Stimulated activated CD8-positive, alpha-beta memory T cell treated with anti-CD3 and anti-CD28 coated beads, Interleukin-2, amount 100 ng/mL, for 48 hours (primary cell): Measurements from ENCODE around the gene POLR1D.

ENCODE experiments used
- DNase-seq, 2 donors: peaks; one replicate each; pipeline ENCODE4 v3.0.0-alpha.2; 2020; ENCODE audit warnings: low read depth in 2 of 2

Gene POLR1D

GRCh38 chr13:27638521-27638920, 16.8 kb downstream of the POLR1D start:
- DNase-seq = no peak

DNA sequence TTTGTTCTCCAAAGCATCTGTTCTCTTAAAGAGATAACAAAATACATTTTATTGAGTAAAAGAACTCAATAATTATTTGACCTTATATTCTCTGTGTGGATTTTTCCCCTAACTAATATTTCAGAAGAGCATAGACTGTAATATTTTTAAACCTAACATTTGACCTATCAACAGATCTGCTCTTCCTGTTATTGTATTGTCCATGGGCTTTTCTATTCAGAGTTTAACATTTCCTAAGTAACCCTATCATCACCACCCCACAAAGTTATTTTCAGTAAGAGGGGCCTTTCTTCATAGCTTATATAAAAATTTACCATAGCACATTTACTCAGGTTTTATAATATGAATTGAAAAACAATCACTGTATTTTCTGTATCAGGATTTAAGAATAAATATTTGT, 17.5 kb downstream of the POLR1D start:
- DNase-seq = no peak

DNA sequence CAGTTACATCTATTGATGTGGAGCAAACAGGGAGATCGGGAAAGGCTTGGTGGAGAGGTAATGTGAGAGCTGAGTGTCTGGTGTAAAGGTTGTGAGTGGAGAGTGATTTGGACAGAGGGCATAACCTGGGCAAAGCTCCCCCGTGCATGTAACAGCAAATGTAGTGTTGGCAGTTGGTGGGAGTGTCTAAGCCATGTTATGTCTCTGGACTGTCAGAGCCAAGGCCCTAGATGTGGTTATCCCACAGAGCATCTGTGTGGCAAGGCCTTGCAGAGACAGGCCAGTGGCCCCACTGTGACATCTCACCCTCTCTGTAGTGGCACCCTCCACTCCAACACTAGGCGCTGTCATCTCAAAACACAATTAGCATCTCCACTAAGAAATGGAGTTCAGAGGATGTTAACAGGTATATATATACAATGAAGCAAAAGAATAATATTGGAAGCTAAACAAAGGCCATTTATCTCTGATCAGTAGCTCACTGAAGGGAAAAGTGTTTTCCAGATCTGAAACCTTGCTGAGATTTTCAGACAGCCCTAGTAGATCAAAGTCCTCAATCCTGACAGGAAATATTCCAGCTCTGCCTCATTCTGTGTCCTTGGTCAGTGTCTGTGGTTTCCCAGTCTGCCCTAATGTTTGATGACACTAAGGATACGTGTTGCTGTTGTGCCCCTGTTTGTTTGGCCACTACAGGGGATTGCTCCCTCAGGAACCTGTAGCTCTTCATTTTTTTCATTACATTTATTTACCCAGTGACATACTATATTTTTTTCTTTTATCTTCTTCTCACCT, 20.2 kb downstream of the POLR1D start:
- DNase-seq = no peak

DNA sequence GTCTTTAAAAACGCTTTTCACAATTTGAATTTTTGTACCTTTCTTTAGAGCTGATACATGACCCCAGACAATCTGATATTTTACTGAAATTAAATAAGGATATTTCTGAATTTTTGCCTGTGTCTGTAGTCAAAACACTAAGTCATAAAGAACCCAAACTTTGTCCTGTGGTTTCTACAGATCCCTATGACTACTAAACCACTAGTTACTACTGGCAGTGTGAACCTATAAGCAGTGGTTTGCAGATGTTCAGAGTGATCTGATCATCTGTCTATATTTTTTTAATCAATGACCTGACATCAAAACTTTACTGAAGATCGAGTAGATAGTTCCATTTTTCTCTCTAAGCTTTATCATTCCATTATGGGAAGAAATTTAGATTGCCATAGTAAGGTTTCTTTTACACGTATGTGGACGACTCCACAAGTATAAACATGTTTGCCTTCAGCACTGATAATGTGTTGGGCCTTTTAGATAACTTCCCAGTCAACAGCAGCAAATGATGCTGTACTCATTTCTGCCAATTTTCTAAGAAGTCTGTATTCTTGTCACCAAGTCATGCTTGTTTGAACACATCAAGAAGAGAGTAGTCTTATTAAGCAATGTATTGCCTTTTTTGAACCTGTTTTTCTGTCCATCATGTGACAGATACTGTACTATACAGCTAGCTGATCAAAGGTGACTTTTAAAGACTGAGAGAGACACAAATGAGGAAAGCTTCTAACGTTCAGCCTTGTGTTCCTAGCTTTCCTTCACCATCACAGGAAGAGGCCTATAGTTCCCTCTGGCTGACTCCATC, 21.8 kb downstream of the POLR1D start:
- no peak for DNase-seq

DNA sequence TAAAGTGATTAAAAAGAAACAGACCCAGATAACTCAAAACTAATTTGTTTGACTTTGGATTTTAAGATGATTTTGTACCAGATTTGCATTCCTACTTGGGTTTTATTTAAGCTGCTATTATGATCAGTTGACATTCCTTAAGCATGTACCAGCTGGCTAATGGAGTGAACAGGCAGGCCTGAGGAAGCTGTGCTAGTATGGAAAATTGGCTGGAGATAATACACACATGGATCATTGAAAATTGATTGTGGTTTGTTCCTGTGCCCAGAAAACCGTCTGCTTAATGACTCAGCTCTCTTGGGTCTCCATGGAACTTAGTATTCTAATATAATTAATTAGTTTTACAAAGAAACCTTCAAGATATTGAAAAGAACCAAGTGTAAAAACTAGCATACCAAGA, 22.6 kb downstream of the POLR1D start:
- DNase-seq = no peak

GRCh38 chr13:27650312-27650711, 28.6 kb downstream of the POLR1D start:
- no peak for DNase-seq

- DNase-seq = no peak
These were observed 32.4 kb downstream of the POLR1D start for GRCh38 chr13:27654059-27654458.

GRCh38 chr13:27654816-27655215, 33.1 kb downstream of the POLR1D start:
- DNase-seq = no peak

DNA sequence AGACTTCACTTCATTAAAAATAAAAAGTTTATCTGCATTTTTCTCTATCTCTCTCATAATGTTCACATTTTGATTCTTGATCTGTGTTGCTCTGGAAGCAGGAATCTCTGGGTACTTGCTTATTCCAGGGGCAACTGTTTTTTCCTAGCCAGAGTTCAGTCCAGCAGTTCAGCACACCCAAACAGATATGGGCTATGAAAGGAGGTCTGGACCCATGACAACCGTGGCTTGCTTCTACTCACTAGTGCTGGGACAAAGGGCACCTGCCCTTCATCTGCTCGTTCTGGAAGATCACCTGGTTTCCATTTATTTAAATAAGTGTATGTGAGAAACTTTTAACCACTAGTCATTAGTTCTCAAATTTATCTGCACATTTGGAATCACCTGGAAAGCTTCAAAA, 36.0 kb downstream of the POLR1D start:
- no peak for DNase-seq

GRCh38 chr13:27658546-27658945, 36.9 kb downstream of the POLR1D start:
- DNase-seq = no peak

DNA sequence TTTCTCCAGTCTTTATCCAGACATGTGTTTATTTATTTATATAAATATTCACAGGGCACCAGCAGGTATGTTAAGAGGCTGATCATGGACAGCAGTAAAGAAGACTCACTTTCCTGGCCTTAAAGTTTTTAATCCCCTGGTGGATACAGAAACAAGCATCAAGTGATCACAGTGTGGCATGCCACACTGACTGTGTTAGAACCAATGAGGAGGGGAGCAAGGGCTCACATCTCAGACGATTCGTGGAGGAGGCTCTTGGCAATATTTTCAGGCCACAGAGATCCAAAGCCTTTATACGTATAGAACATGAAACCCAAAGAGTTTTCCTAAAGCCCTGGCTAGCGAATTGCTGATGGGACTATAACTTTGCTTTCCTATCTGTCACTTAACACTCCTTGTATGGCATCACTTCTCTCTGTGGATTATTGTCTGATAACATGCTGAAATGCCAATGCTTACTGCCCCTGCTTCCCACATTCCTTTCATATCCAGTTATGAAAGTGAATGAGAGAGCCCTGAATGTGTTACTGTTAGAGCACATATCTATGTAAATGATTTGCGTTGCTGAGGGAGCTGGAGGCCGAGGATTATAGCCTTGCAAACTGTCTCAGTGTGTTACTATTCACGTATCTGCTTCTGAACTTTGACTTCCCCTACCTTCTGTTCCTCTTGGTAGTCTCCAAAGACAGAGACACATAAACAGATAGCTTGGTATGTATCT, 37.6 kb downstream of the POLR1D start:
- no peak for DNase-seq

DNA sequence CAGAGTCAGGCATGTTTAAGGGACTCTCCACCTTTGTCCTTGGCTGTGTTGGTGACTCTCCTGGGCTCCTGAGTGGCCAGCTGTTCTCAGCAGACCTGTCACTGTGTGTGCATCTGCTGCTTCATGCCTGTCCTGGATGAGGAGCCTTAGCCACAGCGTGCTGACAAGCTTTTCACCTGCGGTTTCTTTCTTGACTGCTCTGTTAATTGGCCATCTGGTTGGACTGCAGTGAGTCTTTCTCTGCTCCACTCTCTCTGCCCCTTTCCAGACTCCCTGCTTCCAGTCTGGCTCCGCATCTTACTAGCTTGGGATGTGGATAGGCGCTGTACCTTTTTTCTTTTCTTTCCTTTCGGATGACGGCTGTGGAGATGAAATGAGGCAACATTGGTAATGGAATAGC, 38.8 kb downstream of the POLR1D start:
- no peak for DNase-seq

GRCh38 chr13:27661017-27661416, 39.3 kb downstream of the POLR1D start:
- no peak for DNase-seq

DNA sequence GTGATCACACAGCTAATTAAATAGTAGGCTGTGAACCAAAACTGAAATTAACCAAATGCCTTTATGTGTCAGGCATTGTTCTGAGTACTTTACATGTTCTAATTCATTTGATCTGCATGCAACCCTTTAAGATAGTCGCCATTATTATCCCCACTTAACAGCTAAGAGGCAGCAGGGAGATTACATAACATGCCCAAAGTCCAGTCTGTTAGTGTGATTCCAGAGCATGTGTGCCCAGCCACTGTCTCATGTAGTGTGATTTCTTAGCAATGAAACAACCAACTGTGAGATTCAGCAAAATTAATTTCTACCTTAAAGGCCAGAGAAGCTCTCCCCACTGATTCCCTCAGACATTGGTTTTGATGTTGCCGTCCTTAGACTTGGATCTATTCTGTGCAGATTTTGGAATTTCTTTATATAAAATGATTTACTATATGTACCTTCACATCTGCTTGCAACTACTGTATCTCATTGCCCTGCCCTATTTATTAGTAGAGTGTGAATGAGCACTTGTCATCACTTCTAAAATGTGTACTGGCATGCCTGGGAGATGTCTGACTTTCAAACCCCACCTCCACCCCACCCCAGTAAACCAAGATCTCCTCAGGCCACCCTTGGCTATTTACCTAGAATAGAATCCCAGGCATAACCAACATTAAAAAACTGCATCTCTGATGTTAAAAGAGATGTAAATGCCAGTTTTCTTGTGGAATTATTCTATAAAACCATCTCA, 41.2 kb downstream of the POLR1D start:
- DNase-seq = no peak

GRCh38 chr13:27663947-27664346, 42.3 kb downstream of the POLR1D start:
- DNase-seq = no peak

- no peak for DNase-seq
These were observed 43.6 kb downstream of the POLR1D start for GRCh38 chr13:27665333-27665732.

GRCh38 chr13:27665761-27666160, 44.1 kb downstream of the POLR1D start:
- DNase-seq = no peak

GRCh38 chr13:27666951-27667350, 45.3 kb downstream of the POLR1D start:
- no peak for DNase-seq

GRCh38 chr13:27667946-27668345, 46.3 kb downstream of the POLR1D start:
- DNase-seq = no peak

GRCh38 chr13:27670861-27671260, 49.2 kb downstream of the POLR1D start:
- no peak for DNase-seq

DNA sequence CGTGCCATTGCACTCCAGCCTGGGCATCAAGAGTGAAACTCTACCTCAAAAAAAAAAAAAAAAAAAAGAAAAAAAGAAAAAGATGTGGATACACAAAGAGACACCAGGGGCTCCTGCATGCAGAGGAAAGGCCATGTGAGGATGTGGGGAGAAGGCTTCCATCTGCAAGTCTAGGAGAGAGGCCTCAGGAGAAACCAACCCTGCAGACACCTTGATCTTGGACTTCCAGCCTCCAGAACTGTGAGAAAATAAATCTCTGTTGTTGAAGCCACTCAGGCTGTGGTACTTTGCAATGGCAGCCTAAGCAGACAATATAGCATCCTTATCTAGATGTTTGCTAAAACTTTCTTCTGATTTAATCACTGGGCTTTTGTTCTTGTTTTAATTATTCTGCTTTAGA, 50.3 kb downstream of the POLR1D start:
- no peak for DNase-seq
